NCI-H524 treated with DMSO at 0.1 percent for 48 hours (cell line): ENCODE results near the gene ATRX.
"Not testable (repeated sequence)": the region's sequence is repeated elsewhere in the genome, so short reads cannot be mapped to it uniquely, and the experiment has no call there.

Source experiments
- DNase-seq: peaks from one replicate; lab custom pipeline; 2025; lab: John Stamatoyannopoulos, UW

The ATRX gene

DNA sequence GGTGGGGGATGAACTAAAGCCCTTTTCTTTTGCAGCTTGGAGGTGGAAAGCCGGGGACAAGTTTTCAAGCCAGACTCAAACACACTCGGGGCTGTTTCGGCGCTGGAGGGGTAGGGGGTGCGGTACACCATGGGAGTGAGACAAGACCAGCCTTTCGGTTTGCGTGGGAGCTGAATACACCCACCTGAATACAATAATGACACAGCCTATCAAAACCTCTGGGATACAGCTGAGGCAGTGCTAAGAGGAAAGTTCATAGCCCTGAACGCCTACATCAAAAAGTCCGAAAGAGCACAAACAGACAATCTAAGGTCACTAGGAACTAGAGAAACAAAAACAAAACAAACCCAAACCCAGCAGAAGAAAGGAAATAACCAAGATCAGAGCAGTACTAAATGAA, 163.3 kb downstream of the ATRX start:
- DNase-seq = no peak

DNA sequence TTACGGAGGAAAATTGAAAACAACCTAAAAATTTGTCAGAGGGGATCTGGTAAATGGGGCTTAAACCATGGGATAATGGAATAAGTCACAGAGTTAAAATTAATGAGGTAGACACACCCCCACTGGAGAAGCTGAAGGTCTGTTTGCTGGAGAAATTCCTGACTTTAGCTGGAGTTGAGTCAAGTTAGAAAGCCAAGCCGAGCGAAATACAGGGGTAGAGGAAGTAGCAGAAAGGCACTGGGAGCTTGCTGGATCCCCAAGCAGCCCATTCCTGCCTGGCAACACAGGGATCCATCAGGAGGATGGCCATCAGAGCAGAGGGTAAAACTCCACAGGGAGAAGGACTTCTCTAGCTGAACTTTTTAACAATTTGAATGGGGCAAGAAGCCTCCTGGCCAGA, 163.8 kb downstream of the ATRX start:
- DNase-seq = no peak

DNA sequence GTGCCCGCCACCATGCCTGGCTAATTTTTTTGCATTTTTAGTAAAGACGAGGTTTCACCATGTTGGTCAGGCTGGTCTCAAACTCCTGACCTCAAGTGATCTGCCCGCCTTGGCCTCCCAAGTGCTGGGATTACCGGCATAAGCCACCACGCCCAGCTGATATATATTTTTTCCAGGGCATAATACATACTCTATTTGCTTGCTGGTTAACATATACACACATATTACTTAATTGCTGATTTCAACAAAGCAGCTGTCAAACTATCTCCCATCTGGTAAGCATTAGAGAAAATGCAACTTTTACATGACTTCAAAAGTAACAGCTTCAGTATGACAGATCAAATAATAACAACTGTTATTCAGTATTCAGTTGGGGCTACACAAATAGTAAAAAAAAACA, 164.6 kb downstream of the ATRX start:
- not testable (repeated sequence) for DNase-seq

DNA sequence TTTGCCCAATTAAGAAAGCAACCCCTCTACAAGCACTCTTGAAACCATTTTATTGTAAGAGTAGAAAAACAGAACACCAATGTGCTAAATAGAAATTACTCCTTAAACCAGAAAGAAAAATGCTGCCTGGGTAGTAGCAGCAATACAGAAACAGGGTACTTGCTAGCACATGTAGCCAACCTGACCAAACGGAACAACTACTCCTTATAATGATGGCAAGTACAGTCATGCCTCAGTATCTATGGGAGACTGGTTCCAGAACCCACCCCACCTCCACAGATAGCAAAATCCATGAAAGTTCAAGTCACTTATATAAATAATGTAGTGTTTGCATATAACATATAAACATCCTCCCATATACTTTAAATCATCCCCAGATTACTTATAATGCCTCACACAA, 168.8 kb downstream of the ATRX start:
- no peak for DNase-seq

- no peak for DNase-seq
These were observed 182.2 kb downstream of the ATRX start for GRCh38 chrX:77603635-77604336.

- DNase-seq = no peak
These were observed 188.5 kb downstream of the ATRX start for GRCh38 chrX:77597511-77597910.

- no peak for DNase-seq
These were observed 188.9 kb downstream of the ATRX start for GRCh38 chrX:77597090-77597489.

DNA sequence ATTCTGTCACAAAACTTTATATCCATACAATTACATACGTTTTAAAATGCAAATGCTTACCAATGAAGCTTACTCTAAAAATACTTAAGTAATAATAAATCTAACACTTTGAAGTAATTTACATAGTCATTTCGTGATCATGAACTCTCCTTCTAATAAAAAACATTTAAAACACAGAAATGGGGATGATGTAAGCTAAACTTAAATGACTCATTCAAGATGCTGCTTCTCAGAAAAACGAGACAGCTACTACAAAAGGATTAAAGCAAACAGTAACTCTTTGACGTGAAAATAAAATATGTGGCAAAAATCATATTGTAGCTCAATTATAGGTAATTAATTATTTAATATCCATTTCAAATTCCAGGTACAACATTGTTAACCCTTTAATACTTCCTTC, 190.2 kb downstream of the ATRX start:
- DNase-seq = no peak

- no peak for DNase-seq
These were observed 213.7 kb downstream of the ATRX start for GRCh38 chrX:77572322-77572721.

GRCh38 chrX:77565278-77565677, 220.7 kb downstream of the ATRX start:
- no peak for DNase-seq

DNA sequence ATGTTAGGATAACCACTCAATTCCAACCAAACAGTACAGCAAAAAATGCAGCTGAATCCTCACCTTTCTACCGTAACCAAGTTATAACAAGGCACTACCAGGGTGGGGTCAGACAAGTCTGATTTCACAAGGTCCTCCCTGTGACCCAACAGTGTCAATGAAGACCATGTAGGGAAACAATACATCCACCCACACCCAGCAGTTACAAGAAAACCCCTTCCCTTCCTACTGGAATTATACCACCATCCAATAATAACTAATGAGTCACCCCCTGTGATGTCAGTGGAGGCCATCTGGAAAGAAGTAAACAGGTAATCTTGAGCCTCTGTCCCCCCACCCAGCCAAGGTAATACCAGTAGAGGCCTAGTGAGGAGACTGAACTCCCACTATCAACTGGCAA, 221.2 kb downstream of the ATRX start:
- no peak for DNase-seq

DNA sequence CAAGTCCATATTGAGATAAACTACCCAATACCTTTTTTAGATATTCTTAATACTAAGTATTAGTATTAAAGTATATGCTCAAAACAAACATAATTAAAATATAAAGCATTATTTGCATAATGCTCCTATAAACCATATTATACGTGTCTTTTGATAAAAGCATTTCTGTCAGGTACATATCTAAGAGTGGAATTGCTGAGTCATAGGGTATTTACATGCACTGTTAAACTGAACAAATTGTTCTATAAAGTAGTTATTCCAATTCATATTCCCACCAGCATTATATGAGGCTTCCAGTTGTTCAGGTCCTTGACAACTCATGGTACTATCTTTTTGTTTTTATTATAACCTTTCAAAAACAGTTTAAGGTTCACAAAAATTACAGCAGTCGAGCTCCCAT, 224.6 kb downstream of the ATRX start:
- no peak for DNase-seq

- no peak for DNase-seq
These were observed 229.7 kb downstream of the ATRX start for GRCh38 chrX:77556276-77556675.

DNA sequence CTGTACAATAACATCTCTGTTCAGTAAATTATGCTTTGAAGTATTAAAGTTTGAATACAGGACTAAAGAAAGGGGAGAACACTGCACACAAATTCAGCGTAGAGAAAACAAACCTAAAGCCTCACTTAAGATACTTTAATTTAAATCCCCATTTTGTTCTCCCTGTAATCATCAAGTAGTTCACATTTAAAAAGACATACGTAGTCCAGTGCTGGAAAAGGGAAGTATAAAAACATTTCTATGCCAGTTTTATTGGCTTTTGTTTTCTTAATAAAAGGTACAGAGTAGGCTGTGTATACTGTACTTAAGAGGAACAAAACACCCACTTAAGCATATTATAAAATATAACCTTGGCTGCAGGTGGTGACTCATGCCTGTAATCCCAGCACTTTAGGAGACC, 237.3 kb downstream of the ATRX start:
- DNase-seq = no peak

GRCh38 chrX:77539778-77540177, 246.2 kb downstream of the ATRX start:
- not testable (repeated sequence) for DNase-seq

- DNase-seq = not testable (repeated sequence)
These were observed 254.8 kb downstream of the ATRX start for GRCh38 chrX:77531261-77531660.

DNA sequence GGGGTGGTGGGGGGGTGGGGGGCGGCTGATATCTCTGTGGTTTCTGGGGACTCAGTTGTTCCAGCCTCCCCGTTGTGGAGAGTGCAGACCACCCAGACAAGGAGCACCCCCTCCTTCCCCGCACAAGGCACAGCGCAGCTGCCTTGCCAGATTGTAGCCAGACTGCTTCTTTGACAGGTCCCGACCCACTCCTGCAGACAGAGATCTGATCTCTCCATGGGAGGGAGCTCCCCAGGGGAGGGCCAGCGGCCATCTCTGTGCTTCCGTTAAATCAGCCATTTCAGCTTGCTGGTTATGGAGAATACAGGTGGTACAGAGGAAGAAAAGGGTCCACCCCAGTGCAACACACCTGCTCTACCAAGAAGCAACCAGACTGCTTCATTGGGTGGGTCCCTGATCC, 258.0 kb downstream of the ATRX start:
- no peak for DNase-seq

DNA sequence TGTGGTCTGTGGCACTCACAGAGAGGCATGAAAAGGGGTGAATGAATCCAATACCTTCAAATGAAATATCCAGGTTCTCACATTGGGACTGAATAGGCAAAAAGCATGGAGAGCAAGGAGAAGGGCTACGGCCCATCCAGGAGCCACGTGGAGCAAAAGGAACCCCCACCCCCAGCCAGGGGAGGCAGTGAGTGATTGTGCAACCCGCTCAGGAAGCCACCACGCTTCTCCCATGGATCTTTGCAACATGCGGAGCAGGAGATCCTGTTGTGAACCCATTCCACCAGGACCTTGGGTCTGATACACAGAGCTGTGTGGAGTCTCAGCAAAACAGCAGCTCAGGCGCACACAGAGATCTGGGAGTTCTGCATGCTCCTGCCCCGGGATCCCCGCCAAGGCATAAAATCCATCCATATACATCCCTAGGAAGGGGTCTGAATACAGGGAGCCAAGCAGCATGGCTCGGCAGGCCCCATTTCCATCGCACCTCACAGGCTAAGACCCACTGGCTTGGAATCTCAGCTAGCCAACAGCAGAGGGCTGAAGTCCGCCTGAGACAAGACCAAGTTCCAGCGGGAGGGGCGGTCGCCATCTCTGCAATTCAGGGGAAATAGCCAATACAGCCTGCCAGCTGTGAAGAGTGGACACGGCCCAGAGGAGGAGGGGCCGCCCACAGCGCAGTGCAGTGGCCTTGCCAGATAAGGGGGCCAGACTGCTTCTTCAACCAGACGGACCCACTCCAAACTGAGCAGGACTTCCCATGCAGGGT, 258.6 kb downstream of the ATRX start:
- DNase-seq = no peak

DNA sequence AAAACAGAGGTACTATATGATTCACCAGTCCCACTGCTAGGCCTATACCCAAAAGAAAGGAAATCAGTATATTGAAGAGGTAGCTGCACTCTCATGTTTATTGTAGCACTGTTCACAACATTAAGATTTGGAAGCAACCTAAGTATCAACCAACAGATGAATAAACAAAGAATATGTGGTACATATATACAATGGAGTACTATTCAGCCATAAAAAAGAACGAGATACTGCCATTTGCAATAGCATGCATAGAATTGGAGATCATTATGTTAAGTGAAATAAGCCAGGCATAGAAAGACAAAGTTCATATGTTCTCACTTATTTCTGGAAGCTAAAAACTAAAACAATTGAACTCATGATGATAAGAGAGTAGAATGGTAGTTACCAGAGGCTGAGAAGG, 266.3 kb downstream of the ATRX start:
- no peak for DNase-seq

DNA sequence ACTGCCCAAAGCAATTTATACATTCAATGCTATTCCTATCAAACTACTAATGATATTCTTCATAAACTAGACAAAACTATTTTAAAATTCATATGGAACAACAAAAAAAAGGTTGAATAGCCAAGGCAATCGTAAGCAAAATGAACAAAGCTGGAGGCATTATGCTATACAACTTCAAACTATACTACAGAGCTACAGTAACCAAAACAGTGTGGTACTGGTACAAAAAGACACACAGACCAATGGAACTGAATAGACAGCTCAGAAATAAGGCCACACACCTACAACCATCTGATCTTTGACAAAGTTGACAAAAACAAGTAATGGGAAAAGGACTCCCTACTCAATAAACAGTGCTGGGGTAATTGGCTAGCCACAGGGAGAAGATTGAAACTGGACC, 271.8 kb downstream of the ATRX start:
- DNase-seq = no peak

- no peak for DNase-seq
These were observed 276.0 kb downstream of the ATRX start for GRCh38 chrX:77510007-77510406.

DNA sequence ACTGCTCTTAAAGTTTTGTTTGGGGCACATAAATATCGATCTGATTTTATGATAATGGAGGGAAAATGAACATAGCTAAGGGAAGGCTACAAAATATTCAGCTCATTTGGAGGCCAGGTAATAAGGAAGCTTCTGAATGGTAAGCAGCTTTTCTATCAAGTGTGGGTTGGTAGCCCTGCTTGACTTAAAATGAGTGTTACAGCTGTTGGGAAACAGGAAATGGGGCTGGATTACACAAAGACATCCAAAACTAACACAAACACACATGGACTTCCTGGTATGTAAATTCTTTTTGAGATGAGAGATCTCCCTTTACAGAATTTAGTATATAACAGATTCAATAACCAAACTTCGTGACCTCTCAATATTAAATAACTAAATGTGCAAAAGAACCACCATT, 280.8 kb downstream of the ATRX start:
- no peak for DNase-seq

- no peak for DNase-seq
These were observed 283.0 kb downstream of the ATRX start for GRCh38 chrX:77502951-77503525.
